Stomach (tissue), 9 donors: ENCODE data around the gene ERCC5. TPM values are rescaled to one million over a fixed set of nuclear protein-coding genes. Genes with fewer than 3 reads are reported as not detected.

Source experiments
- DNase-seq, 2 donors: peaks; one replicate each; pipeline versions ENCODE4 v3.0.0 to v3.0.0-alpha.2; 2013 to 2019
- H3K27ac ChIP-seq, 5 donors: fragments of 200-600 bp in 4 of 5; sonication (generic) in 4 of 5; one replicate each; pipeline ENCODE4 v1.5.1; 2013 to 2019; ENCODE audit warnings: mild to moderate bottlenecking in 1 of 5, moderate library complexity in 1 of 5
- H3K27me3 ChIP-seq, 3 donors: fragments of 200-600 bp; sonication (generic); one replicate each; pipeline ENCODE4 v1.5.1; 2017 to 2019; ENCODE audit warnings: mixed run types in 1 of 3
- H3K36me3 ChIP-seq, 4 donors: fragments of 200-600 bp; sonication (generic); 1 replicate in 3 of 4; 2 replicates in 1 of 4; pipeline ENCODE4 v1.5.1; 2016 to 2019
- H3K4me1 ChIP-seq, 4 donors: fragments of 200-600 bp; sonication (generic); one replicate each; pipeline ENCODE4 v1.5.1; 2016 to 2019
- H3K4me3 ChIP-seq, 4 donors: fragments of 200-600 bp; sonication (generic) in 3 of 4; one replicate each; pipeline ENCODE4 v1.5.1; 2016 to 2019; ENCODE audit warnings: mild to moderate bottlenecking in 1 of 4
- H3K9me3 ChIP-seq, 4 donors: fragments of 200-600 bp; sonication (generic); one replicate each; pipeline ENCODE4 v1.5.1; 2016 to 2019
- CTCF ChIP-seq, 7 experiments: fragments of 450-650 bp in 4 of 7; fragments of 200-600 bp in 3 of 7; sonication (generic) in 3 of 7; IDR thresholded peaks; one replicate each; pipeline ENCODE4 v1.5.1; 2016 to 2019; ENCODE audit warnings: antibody characterized with exemption in 7 of 7, control low read depth in 2 of 7, mild to moderate bottlenecking in 1 of 7
- EP300 ChIP-seq: sonication (generic); formaldehyde crosslinking; IDR thresholded peaks from one replicate; pipeline ENCODE4 v1.6.1; 2017; ENCODE audit warnings: antibody characterized with exemption
- POLR2A ChIP-seq, 4 donors: fragments of 450-650 bp; IDR thresholded peaks; one replicate each; pipeline ENCODE4 v1.6.1; 2016; ENCODE audit warnings: antibody characterized with exemption in 4 of 4, control low read depth in 2 of 4, mild to moderate bottlenecking in 1 of 4, moderate library complexity in 1 of 4
- POLR2AphosphoS5 ChIP-seq, 3 donors: sonication (generic); formaldehyde crosslinking; IDR thresholded peaks; one replicate each; pipeline ENCODE4 v1.6.1; 2016; ENCODE audit warnings: antibody characterized with exemption in 3 of 3
- WGBS, 5 donors: extraction: QIAGEN DNeasy Blood & Tissue Kit in 3 of 5; methylation state at CpG; one replicate each; pipeline versions ENCODE4 v1.1.5 to v1.1.7; 2013 to 2018; 5-methylcytosine and 5-hydroxymethylcytosine counted together
- intact Hi-C: fragments of 100-400 bp; cut with DNase I; formaldehyde crosslinking; loops from one replicate; pipeline ENCODE4 v1.15.1; 2023; ENCODE audit warnings: low total_unique reads
- polyA plus RNA-seq, 3 donors: library from polyadenylated mRNA; stranded (reverse); fragments of 200-250 nt; gene quantifications; one replicate each; pipeline ENCODE4 v1.2.3, GENCODE V29; 2013
- total RNA-seq, 5 donors: library from RNA; depleted of rRNA; stranded (reverse); fragments of >200 nt; gene quantifications; one replicate each; pipeline versions ENCODE4 v1.1.0 to v1.2.3, GENCODE V29; 2014 to 2016
- donor health status: healthy with polysubstance abuse.
- donor health status: Bipolar disorder and iron deficiency.
- donor health status: healthy.

The ERCC5 gene
- total and polyA plus RNA-seq, 8 donors, result 36.7 to 348 (median 56.3) TPM

- H3K27me3 ChIP-seq, result no peaks in the 10 kb centered on the region
- peaks cover 0 to 20% (median 3%) of the 10 kb centered on the region in 4 donors for H3K4me1 ChIP-seq
- peaks cover 0 to 44% (median 35%) of the 10 kb centered on the region in 4 donors for H3K36me3 ChIP-seq
- no peak overlapping the region for H3K27ac ChIP-seq
- intact Hi-C loops, result no loop called here
- H3K9me3 ChIP-seq, result peaks cover 0 to 17% (median 4%) of the 10 kb centered on the region in 4 donors
- no peak overlapping the region for H3K4me3 ChIP-seq
- no peak for DNase-seq
- WGBS, 5 donors, result 86 to 91% (median 89%) methylated on average over 7 of the region's 7 CpGs
- TF ChIP-seq POLR2A (IDR thresholded peaks at IDR 0.05) (no peak), EP300 (no peak), CTCF (IDR thresholded peaks at IDR 0.05) (no peak), POLR2AphosphoS5 (IDR thresholded peaks at IDR 0.05) (no peak)
Measured at GRCh38 chr13:102814025-102814607, 31.7 kb upstream of the ERCC5 start.

- Histone ChIP-seq H3K4me1 (peaks cover 0 to 20% (median 3%) of the 10 kb centered on the region in 4 donors), H3K27me3 (no peaks in the 10 kb centered on the region), H3K36me3 (peaks cover 0 to 50% (median 40%) of the 10 kb centered on the region in 4 donors), H3K4me3 (no peak overlapping the region), H3K27ac (no peak overlapping the region), H3K9me3 (peaks cover 0 to 17% (median 4%) of the 10 kb centered on the region in 4 donors)
- intact Hi-C loops, result no loop called here
- no peak for DNase-seq
- TF ChIP-seq POLR2A (IDR thresholded peaks at IDR 0.05) (no peak), EP300 (no peak), POLR2AphosphoS5 (IDR thresholded peaks at IDR 0.05) (no peak), CTCF (IDR thresholded peaks at IDR 0.05) (no peak)
- 80 to 95% (median 86%) methylated on average over 6 of the region's 6 CpGs for WGBS, 5 donors
Measured at GRCh38 chr13:102814793-102815192, 31.0 kb upstream of the ERCC5 start.

- Histone ChIP-seq H3K4me1 (peaks cover 0 to 20% (median 3%) of the 10 kb centered on the region in 4 donors), H3K27ac (no peak overlapping the region), H3K9me3 (peaks cover 0 to 9% (median 4%) of the 10 kb centered on the region in 4 donors), H3K36me3 (peaks cover 0 to 52% (median 44%) of the 10 kb centered on the region in 4 donors), H3K27me3 (no peaks in the 10 kb centered on the region), H3K4me3 (no peak overlapping the region)
- 91 to 97% (median 94%) methylated on average over 5 of the region's 5 CpGs for WGBS, 5 donors
- DNase-seq, result no peak
- intact Hi-C loops, result no loop called here
- no peak for TF ChIP-seq POLR2A (IDR thresholded peaks at IDR 0.05)
- no peak for TF ChIP-seq POLR2AphosphoS5 (IDR thresholded peaks at IDR 0.05)
- TF ChIP-seq EP300, result no peak
- TF ChIP-seq CTCF (IDR thresholded peaks at IDR 0.05), result no peak
Measured at GRCh38 chr13:102815788-102816187, 30.0 kb upstream of the ERCC5 start.

GRCh38 chr13:102816708-102817107, 29.1 kb upstream of the ERCC5 start:
- no peaks in the 10 kb centered on the region for H3K9me3 ChIP-seq
- TF ChIP-seq CTCF (IDR thresholded peaks at IDR 0.05) (no peak), EP300 (no peak), POLR2A (IDR thresholded peaks at IDR 0.05) (no peak), POLR2AphosphoS5 (IDR thresholded peaks at IDR 0.05) (no peak)
- H3K27me3 ChIP-seq, result no peaks in the 10 kb centered on the region
- peaks cover 8 to 52% (median 47%) of the 10 kb centered on the region in 4 donors for H3K36me3 ChIP-seq
- no peak overlapping the region for H3K27ac ChIP-seq
- 81 to 92% (median 90%) methylated on average over 4 of the region's 4 CpGs for WGBS, 5 donors
- peaks cover 0 to 20% (median 3%) of the 10 kb centered on the region in 4 donors for H3K4me1 ChIP-seq
- DNase-seq, result no peak
- H3K4me3 ChIP-seq, result no peak overlapping the region
- intact Hi-C loops, result no loop called here
